GM21576 (cell line): ENCODE data around the gene COL23A1.

Experiments used
- ATAC-seq: cut with Tn5 transposase; IDR thresholded peaks from one replicate; pipeline ENCODE4 v1.9.1; 2021; ENCODE audit warnings: mild to moderate bottlenecking, moderate library complexity; ENCODE audit not compliant: unreplicated experiment

The COL23A1 gene

GRCh38 chr5:178280631-178281030, 309.6 kb downstream of the COL23A1 start:
- no peak for ATAC-seq

GRCh38 chr5:178279723-178280438, 310.3 kb downstream of the COL23A1 start:
- peak; percentile 69 for ATAC-seq

- no peak for ATAC-seq
Measured at GRCh38 chr5:178279026-178279722, 311.0 kb downstream of the COL23A1 start.

GRCh38 chr5:178278358-178279023, 311.7 kb downstream of the COL23A1 start:
- ATAC-seq = no peak

- ATAC-seq = no peak
Measured at GRCh38 chr5:178277866-178278265, 312.3 kb downstream of the COL23A1 start.

DNA sequence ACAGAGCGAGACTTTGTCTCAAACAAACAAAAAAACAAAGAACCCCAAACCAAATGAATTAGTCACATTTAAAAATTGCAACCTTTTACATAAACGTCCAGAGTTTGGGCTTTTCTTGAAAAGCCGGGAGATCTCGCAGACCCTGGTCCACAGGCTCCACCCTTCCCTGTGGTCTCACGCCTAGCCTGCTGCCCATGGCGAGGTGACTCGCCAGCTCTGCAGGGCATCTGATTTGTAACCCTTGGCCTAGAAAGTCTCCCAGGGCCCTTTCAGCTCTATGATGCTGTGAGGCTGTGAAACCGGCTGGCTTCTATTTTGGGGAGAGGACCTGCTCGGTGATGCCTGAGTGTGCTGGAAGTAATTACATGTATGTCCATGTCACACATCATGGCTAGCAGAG, 312.8 kb downstream of the COL23A1 start:
- ATAC-seq = no peak

DNA sequence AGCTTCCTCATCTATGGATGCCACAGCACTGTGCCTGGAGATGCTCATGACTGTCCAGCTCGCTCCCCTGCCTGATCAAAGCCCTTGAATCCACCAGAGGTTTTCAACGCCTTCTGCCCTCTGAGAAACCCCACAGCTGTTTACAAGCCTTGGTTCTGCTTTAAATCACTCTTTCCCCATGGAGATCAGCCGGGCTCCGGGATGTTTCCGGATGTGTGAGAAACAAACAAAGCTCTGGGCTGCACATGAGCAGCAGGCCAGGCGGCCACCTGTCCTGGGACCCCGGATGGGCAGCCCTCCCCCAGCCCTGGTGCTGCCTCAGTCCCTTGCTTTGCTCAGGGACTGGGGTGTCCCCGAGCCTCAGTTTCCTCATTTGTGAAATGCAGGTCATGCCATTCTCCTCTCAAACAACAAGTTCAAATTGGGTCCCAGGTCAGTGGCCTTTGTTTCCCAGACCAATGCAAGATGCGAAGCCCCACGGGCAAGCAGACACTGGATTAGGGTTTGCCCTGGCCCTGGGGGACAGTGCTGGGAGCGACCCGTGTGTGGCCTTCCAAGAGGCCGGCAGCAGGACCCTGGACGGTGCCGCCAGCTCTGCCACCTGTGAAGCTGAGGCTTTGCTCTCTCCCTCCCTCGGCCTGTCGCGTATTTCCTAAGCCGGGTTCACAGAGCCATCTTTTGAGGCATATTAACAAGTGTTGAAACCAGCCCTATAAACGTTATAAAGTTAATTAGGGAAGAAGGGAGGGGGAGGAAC, 315.2 kb downstream of the COL23A1 start:
- ATAC-seq = no peak

GRCh38 chr5:178273665-178274541, 316.3 kb downstream of the COL23A1 start:
- ATAC-seq = no peak

DNA sequence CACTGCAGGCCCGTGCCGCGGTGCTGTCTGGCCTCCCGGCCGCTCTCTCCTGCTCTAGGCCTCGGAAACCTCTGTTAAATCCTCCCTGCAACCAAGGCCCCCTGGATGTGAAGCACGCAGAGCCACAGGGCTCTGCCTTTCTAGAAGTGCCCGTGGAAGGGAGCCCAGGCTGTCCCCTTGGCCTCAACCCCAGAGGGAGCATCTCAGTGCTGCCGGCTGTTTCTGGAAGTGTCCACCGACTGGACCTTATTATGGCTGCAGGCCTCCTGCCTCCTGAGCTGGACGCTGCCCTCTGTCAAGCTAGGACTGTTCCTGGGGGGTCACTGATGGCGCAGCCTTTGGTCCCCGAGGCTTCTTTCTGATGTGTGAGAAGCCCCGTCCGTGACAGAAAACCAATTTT, 317.2 kb downstream of the COL23A1 start:
- ATAC-seq = no peak

- ATAC-seq = no peak
Measured at GRCh38 chr5:178272591-178272990, 317.6 kb downstream of the COL23A1 start.

DNA sequence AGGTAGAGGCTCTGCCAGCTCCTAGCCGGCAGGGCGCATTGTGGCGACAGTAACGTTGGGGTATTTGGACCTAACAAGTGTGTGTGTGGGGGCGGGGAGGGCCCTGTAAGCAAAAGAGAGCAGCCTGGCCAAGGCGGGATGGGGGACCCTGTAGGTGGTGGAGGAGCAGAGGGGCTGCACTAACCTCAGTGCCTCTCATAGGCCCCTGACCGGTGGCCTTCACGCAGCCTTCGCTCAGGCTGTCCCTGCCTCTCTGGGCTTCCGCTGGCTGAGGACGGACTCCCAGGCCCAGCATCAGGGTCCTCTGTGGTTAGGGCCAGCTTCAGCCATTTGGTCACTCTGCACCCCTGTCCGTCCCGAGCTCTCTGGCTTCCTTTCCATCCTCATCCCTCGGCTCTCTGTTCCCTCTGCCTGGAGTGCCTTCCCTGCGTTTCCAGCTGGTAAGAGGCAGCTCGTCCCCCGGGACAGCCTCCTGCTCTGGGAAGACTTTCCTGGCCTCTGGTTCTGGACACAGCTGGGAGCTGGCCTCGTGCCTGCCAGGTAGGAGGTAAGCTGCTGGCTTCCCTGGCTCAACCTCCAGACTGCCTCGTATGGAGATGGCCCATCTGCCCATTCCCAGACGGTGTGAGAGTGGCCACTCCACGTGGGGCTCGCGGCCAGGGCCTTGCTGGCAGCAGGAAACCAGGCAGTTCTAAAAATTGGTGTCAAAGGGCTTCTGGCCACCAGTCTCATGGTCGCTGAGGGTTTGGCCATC, 318.3 kb downstream of the COL23A1 start:
- ATAC-seq = no peak

GRCh38 chr5:178271231-178271630, 319.0 kb downstream of the COL23A1 start:
- no peak for ATAC-seq

GRCh38 chr5:178269499-178269898, 320.7 kb downstream of the COL23A1 start:
- no peak for ATAC-seq

DNA sequence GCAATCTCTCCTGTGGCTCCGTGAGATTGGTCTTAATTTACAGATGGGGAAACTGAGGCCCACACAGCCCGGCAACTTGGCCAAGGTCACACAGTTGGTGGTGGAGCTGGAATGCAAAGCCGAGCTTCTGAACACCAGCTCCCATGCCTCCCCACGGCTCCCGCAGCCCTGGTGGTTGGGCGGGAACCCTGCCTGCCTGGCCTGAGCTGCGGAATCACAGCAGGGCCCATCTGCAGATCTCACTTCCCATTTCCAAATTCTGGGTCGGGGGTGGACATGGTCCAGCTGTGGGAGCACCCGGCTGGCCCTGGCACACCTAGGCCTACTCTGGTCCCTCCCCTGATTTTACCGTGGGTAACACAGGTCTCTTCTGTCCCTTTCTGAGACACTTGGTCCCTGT, 322.3 kb downstream of the COL23A1 start:
- ATAC-seq = no peak

DNA sequence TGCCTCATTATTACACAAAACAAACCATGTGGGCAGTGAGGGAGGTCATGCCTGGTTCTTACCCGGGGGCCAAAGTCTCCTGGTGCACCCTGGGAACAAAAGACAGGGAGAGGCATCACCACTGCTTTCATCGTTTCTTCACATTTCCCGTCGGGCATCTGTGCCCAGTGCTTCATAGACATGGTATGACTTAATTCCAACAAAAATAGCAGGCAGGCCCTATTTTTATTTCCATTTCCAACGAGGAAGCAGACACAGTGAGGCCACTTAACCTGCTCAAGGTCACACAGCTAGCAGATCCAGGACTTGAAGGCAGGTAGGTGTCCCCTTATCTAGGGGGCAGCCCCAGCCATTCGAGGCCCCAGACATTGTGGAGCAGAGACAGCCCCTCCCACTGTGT, 322.9 kb downstream of the COL23A1 start:
- no peak for ATAC-seq

DNA sequence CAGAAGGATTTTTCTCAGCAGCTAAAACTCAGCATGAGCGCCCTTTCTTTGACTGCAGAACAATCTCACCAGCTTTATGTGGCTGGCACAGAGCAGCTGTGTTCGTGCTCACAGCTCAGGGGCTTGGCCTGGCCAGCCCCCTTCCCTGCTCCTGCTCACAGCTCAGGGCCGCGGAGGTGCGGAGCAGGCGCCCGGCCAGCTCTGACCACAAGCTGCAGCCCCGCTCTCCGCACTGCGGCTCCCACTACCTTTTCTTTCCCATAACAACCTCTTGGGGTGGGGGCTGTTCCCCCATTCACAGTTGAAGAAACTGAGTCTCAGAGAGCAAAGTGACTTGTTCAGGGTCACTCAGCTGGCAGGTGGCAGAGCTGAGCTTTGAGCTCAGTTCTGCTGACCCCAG, 323.6 kb downstream of the COL23A1 start:
- ATAC-seq = no peak

- no peak for ATAC-seq
Measured at GRCh38 chr5:178265746-178266145, 324.4 kb downstream of the COL23A1 start.

DNA sequence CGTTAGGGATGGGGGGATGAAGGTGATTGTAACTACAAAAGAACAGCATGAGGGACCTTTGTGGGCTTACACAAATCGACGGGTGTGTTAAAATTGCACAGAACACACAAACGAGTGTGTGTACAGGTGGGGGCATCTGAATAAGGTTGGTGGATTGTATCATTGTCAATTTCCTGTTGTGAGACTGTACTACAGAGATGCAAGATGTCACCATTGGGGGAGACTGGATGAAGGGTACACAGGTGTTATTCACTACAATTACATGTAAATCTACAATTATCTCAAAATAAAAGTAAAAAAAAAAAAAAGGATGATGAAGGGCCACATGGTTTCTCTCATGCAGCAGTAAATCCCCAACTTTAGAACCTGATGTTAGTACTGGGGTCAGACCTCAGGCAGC, 326.1 kb downstream of the COL23A1 start:
- no peak for ATAC-seq
